Measurements from ENCODE around the gene ARHGAP19.

GRCh38 chr10:97323501-97323900, 31.1 kb upstream of the ARHGAP19 start:
- no peak for TF ChIP-seq CTCF (IDR thresholded peaks at IDR 0.05)
- no peak for TF ChIP-seq POLR2A (IDR thresholded peaks at IDR 0.05)
- no peak for TF ChIP-seq POLR2AphosphoS5 (IDR thresholded peaks at IDR 0.05)
